ENCODE measurements around the gene FCSK.

DNA sequence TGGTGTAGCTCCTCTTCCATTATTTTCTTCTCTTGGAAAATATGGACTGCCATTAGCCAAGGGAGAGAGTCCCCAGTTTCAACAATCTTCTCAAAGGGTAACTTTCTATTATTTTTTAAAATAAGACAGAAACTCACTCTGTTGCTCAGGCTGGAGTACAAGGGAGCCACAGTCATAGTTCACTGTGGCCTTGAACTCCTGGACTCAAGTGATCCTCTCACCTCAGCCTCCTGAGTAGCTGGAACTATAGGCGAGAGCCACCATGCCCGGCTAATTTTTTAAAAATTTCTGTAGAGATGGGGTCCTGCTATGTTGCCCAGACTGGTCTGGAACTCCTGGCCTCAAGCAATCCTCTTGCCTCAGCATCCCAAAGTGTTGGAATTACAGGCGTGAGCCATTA is 55.8 kb downstream of the FCSK start:
- TF ChIP-seq CTCF (IDR thresholded peaks at IDR 0.05; ENCODE audit: poor library complexity, severe bottlenecking) = no peak
- TF ChIP-seq TAF1 (IDR thresholded peaks at IDR 0.05; ENCODE audit: low read depth) = no peak
- TF ChIP-seq SMC3 (conservative IDR thresholded peaks at IDR 0.05; ENCODE audit: poor library complexity) = no peak
- TF ChIP-seq EP300 (conservative IDR thresholded peaks at IDR 0.05; ENCODE audit: poor library complexity, severe bottlenecking) = no peak
- TF ChIP-seq EZH2 (IDR thresholded peaks at IDR 0.05; ENCODE audit: borderline replicate concordance, insufficient read depth, low read length, poor library complexity, severe bottlenecking) = no peak
- no peak for TF ChIP-seq POLR2AphosphoS5 (IDR thresholded peaks at IDR 0.05)
- no peak for TF ChIP-seq MXI1 (conservative IDR thresholded peaks at IDR 0.05; ENCODE audit: poor library complexity, severe bottlenecking)
